ENCODE data around the gene COL5A3. TPM values are rescaled to one million over a fixed set of nuclear protein-coding genes. Genes with fewer than 3 reads are reported as not detected.

COL5A3 gene
- polyA plus RNA-seq, 1 donor (not counting 4 experiments of a cell fraction or from before 2014, with no cell fraction given) = 0.43 TPM

GRCh38 chr19:9945319-9945966 lies 64.9 kb downstream of the COL5A3 start:
- DNase-seq (ENCODE audit: low read depth, low spot score) (no peak), FAIRE-seq (peak; percentile 89)
- Histone ChIP-seq H3K9ac (ENCODE audit: control insufficient read depth, extremely low read depth, insufficient read depth, low read length) (peak overlapping the region; percentile 44), H4K20me1 (ENCODE audit: control insufficient read depth, extremely low read depth, insufficient read depth, low read length) (no peaks in the 10 kb centered on the region), H3K4me1 (ENCODE audit: control insufficient read depth, extremely low read depth, insufficient read depth, low read length) (peaks cover 10% of the 10 kb centered on the region), H3K36me3 (ENCODE audit: control insufficient read depth in 2 of 2, extremely low read depth in 1 of 2, insufficient read depth in 2 of 2, low read length in 2 of 2) (no peaks in the 10 kb centered on the region), H3K27me3 (ENCODE audit: control insufficient read depth, extremely low read depth, insufficient read depth, low read length) (no peaks in the 10 kb centered on the region), H2AFZ (ENCODE audit: control insufficient read depth, low read length) (peak overlapping the region; percentile 87), H3K79me2 (ENCODE audit: control insufficient read depth, insufficient read depth, low read length) (no peaks in the 10 kb centered on the region), H3K4me3 (ENCODE audit: control insufficient read depth in 2 of 3, extremely low read depth in 1 of 3, insufficient read depth in 2 of 3, low read depth in 1 of 3, low read length in 3 of 3) (peak overlapping the region in 2 of 3 experiments; percentile 10 to 26), H3K9me3 (ENCODE audit: control insufficient read depth, low read depth, low read length) (no peaks in the 10 kb centered on the region), H3K4me2 (ENCODE audit: control insufficient read depth, extremely low read depth, insufficient read depth, low read depth, low read length) (peak overlapping the region; percentile 73), H3K27ac (ENCODE audit: control insufficient read depth, insufficient read depth, low read length) (peak overlapping the region; percentile 56), H3K9me1 (ENCODE audit: control insufficient read depth, extremely low read depth, insufficient read depth, low read length) (no peaks in the 10 kb centered on the region)
- dilution Hi-C loops (cut with MboI; ENCODE audit: extremely low pct_ligation_motif_present, low sequenced_read_pairs) = loop anchor here (25.0 kb wide), 1 partner anchor 142 kb away; the partner anchor contains the start of gene SHFL
- TF ChIP-seq EZH2 (IDR thresholded peaks at IDR 0.05; ENCODE audit: low read length) = no peak
- TF ChIP-seq, protein P1, sequence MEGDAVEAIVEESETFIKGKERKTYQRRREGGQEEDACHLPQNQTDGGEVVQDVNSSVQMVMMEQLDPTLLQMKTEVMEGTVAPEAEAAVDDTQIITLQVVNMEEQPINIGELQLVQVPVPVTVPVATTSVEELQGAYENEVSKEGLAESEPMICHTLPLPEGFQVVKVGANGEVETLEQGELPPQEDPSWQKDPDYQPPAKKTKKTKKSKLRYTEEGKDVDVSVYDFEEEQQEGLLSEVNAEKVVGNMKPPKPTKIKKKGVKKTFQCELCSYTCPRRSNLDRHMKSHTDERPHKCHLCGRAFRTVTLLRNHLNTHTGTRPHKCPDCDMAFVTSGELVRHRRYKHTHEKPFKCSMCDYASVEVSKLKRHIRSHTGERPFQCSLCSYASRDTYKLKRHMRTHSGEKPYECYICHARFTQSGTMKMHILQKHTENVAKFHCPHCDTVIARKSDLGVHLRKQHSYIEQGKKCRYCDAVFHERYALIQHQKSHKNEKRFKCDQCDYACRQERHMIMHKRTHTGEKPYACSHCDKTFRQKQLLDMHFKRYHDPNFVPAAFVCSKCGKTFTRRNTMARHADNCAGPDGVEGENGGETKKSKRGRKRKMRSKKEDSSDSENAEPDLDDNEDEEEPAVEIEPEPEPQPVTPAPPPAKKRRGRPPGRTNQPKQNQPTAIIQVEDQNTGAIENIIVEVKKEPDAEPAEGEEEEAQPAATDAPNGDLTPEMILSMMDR (optimal IDR thresholded peaks at IDR 0.05 in 1 of 3, IDR thresholded peaks at IDR 0.05 in 1 of 3, conservative IDR thresholded peaks at IDR 0.05 in 1 of 3; ENCODE audit: extremely low read depth in 1 of 3, insufficient read depth in 2 of 3, low read length in 3 of 3) = no peak

DNA sequence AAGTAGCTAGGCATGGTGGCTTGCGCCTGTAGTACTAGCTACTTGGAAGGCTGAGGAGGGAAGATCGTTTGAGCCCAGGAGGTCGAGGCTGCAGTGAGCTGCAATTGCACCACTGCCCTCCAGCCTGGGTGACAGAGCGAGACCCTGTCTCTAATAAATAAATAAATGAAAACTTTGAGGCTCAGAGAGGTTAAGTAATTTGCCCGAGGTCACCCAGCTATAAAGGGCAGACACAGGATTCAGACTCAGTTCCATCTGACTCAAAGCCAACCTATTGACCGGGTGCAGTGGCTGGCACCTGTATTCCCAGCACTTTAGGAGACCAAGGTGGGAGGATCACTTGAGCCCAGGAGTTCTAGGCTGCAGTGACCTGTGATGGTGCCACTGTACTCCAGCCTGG lies 66.6 kb downstream of the COL5A3 start:
- TF ChIP-seq, protein P1 (optimal IDR thresholded peaks at IDR 0.05 in 1 of 3, IDR thresholded peaks at IDR 0.05 in 1 of 3, conservative IDR thresholded peaks at IDR 0.05 in 1 of 3; ENCODE audit: extremely low read depth in 1 of 3, insufficient read depth in 2 of 3, low read length in 3 of 3) = no peak
- no peak for TF ChIP-seq EZH2 (IDR thresholded peaks at IDR 0.05; ENCODE audit: low read length)
- peaks cover 10% of the 10 kb centered on the region for H3K4me1 ChIP-seq (ENCODE audit: control insufficient read depth, extremely low read depth, insufficient read depth, low read length)
- no peaks in the 10 kb centered on the region for H3K27me3 ChIP-seq (ENCODE audit: control insufficient read depth, extremely low read depth, insufficient read depth, low read length)

More for the DNA sequence above, 66.6 kb downstream of the COL5A3 start:
- no peak overlapping the region for H3K4me2 ChIP-seq (ENCODE audit: control insufficient read depth, extremely low read depth, insufficient read depth, low read depth, low read length)
- H2AFZ ChIP-seq (ENCODE audit: control insufficient read depth, low read length) = no peak overlapping the region
- no peak overlapping the region for H3K4me3 ChIP-seq (ENCODE audit: control insufficient read depth in 2 of 3, extremely low read depth in 1 of 3, insufficient read depth in 2 of 3, low read depth in 1 of 3, low read length in 3 of 3)
- no peak for DNase-seq (ENCODE audit: low read depth, low spot score)
- H3K79me2 ChIP-seq (ENCODE audit: control insufficient read depth, insufficient read depth, low read length) = no peaks in the 10 kb centered on the region
- H4K20me1 ChIP-seq (ENCODE audit: control insufficient read depth, extremely low read depth, insufficient read depth, low read length) = no peaks in the 10 kb centered on the region
- no peaks in the 10 kb centered on the region for H3K9me3 ChIP-seq (ENCODE audit: control insufficient read depth, low read depth, low read length)
- no peaks in the 10 kb centered on the region for H3K36me3 ChIP-seq (ENCODE audit: control insufficient read depth in 2 of 2, extremely low read depth in 1 of 2, insufficient read depth in 2 of 2, low read length in 2 of 2)
- dilution Hi-C loops (cut with MboI; ENCODE audit: extremely low pct_ligation_motif_present, low sequenced_read_pairs) = loop anchor here (25.0 kb wide), 1 partner anchor 144 kb away; the partner anchor contains the start of gene SHFL
- no peaks in the 10 kb centered on the region for H3K9me1 ChIP-seq (ENCODE audit: control insufficient read depth, extremely low read depth, insufficient read depth, low read length)
- H3K9ac ChIP-seq (ENCODE audit: control insufficient read depth, extremely low read depth, insufficient read depth, low read length) = no peak overlapping the region
- no peak overlapping the region for H3K27ac ChIP-seq (ENCODE audit: control insufficient read depth, insufficient read depth, low read length)
- no peak for FAIRE-seq
